Measurements from ENCODE around the gene NOB1.

Gene NOB1

GRCh38 chr16:69727916-69728270, 26.8 kb downstream of the NOB1 start:
- no peak for DNase-seq (ENCODE audit: low read depth)
- no peak overlapping the region for H3K4me3 ChIP-seq (ENCODE audit: low read depth, low read length)
- TF ChIP-seq CTCF (conservative IDR thresholded peaks at IDR 0.05; ENCODE audit: low read depth, low read length), result no peak

- TF ChIP-seq CTCF (conservative IDR thresholded peaks at IDR 0.05; ENCODE audit: low read depth, low read length), result no peak
- DNase-seq (ENCODE audit: low read depth), result peak; percentile 99
- H3K4me3 ChIP-seq (ENCODE audit: low read depth, low read length), result peak within 1 kb of the TSS; percentile 68
Observed at GRCh38 chr16:69726313-69727060, 28.2 kb downstream of the NOB1 start, which contains the start of gene NQO1. NQO1 (minus strand) TSS chr16:69726560; CDS start chr16:69726439, 121 bp downstream.

- no peak for DNase-seq (ENCODE audit: low read depth)
- peak overlapping the region; percentile 68 for H3K4me3 ChIP-seq (ENCODE audit: low read depth, low read length)
- no peak for TF ChIP-seq CTCF (conservative IDR thresholded peaks at IDR 0.05; ENCODE audit: low read depth, low read length)
Observed at GRCh38 chr16:69725480-69726312, 29.0 kb downstream of the NOB1 start.

GRCh38 chr16:69724981-69725479, 29.7 kb downstream of the NOB1 start:
- peak overlapping the region; percentile 68 for H3K4me3 ChIP-seq (ENCODE audit: low read depth, low read length)
- TF ChIP-seq CTCF (conservative IDR thresholded peaks at IDR 0.05; ENCODE audit: low read depth, low read length), result no peak
- peak; percentile 45 for DNase-seq (ENCODE audit: low read depth)

GRCh38 chr16:69724414-69724873, 30.3 kb downstream of the NOB1 start:
- TF ChIP-seq CTCF (conservative IDR thresholded peaks at IDR 0.05; ENCODE audit: low read depth, low read length), result no peak
- H3K4me3 ChIP-seq (ENCODE audit: low read depth, low read length), result no peak overlapping the region
- no peak for DNase-seq (ENCODE audit: low read depth)

- no peak for DNase-seq (ENCODE audit: low read depth)
- H3K4me3 ChIP-seq (ENCODE audit: low read depth, low read length), result no peak overlapping the region
- TF ChIP-seq CTCF (conservative IDR thresholded peaks at IDR 0.05; ENCODE audit: low read depth, low read length), result no peak
Observed at GRCh38 chr16:69721441-69721957, 33.2 kb downstream of the NOB1 start.
